ENCODE measurements around the gene CRX.
"Not testable (repeated sequence)": the region's sequence is repeated elsewhere in the genome, so short reads cannot be mapped to it uniquely, and the experiment has no call there.

Gene CRX

GRCh38 chr19:47821460-47822020 lies at the start of gene CRX:
Gene CRX (plus strand): TSS chr19:47821937. CDS start chr19:47834444, 12,507 bp downstream.
- no peak for DNase-seq (ENCODE audit: extremely low read depth in 1 of 2, low read depth in 1 of 2)

- no peak for DNase-seq (ENCODE audit: extremely low read depth in 1 of 2, low read depth in 1 of 2)
These were observed 45.2 kb upstream of the CRX start for GRCh38 chr19:47776568-47776967.

GRCh38 chr19:47777245-47778048 lies 44.3 kb upstream of the CRX start:
- not testable (repeated sequence) for DNase-seq (ENCODE audit: extremely low read depth in 1 of 2, low read depth in 1 of 2)

- peak; percentile 40 to 60 for DNase-seq (ENCODE audit: extremely low read depth in 1 of 2, low read depth in 1 of 2)
These were observed 43.4 kb upstream of the CRX start, which contains the start of gene SELENOW for GRCh38 chr19:47778049-47778953. Gene SELENOW (plus strand): TSS chr19:47778703. CDS start chr19:47778786, 83 bp downstream.

GRCh38 chr19:47778954-47779351 lies 42.8 kb upstream of the CRX start:
- no peak for DNase-seq (ENCODE audit: extremely low read depth in 1 of 2, low read depth in 1 of 2)

- DNase-seq (ENCODE audit: extremely low read depth in 1 of 2, low read depth in 1 of 2), result no peak
These were observed 42.1 kb upstream of the CRX start for GRCh38 chr19:47779524-47780214.

GRCh38 chr19:47780215-47780551 lies 41.6 kb upstream of the CRX start:
- DNase-seq (ENCODE audit: extremely low read depth in 1 of 2, low read depth in 1 of 2), result no peak

- no peak for DNase-seq (ENCODE audit: extremely low read depth in 1 of 2, low read depth in 1 of 2)
These were observed 40.0 kb upstream of the CRX start for GRCh38 chr19:47781590-47782262.

- no peak for DNase-seq (ENCODE audit: extremely low read depth in 1 of 2, low read depth in 1 of 2)
These were observed 35.2 kb upstream of the CRX start for GRCh38 chr19:47786566-47786965.

GRCh38 chr19:47787307-47787706 lies 34.4 kb upstream of the CRX start:
- not testable (repeated sequence) for DNase-seq (ENCODE audit: extremely low read depth in 1 of 2, low read depth in 1 of 2)

GRCh38 chr19:47789811-47790210 lies 31.9 kb upstream of the CRX start:
- not testable (repeated sequence) for DNase-seq (ENCODE audit: extremely low read depth in 1 of 2, low read depth in 1 of 2)

GRCh38 chr19:47790398-47790814 lies 31.3 kb upstream of the CRX start:
- DNase-seq (ENCODE audit: extremely low read depth in 1 of 2, low read depth in 1 of 2), result peak; percentile 62 to 81

GRCh38 chr19:47792616-47793015 lies 29.1 kb upstream of the CRX start:
- DNase-seq (ENCODE audit: extremely low read depth in 1 of 2, low read depth in 1 of 2), result no peak

GRCh38 chr19:47794526-47794925 lies 27.2 kb upstream of the CRX start:
- no peak for DNase-seq (ENCODE audit: extremely low read depth in 1 of 2, low read depth in 1 of 2)

GRCh38 chr19:47796785-47797184 lies 25.0 kb upstream of the CRX start:
- no peak for DNase-seq (ENCODE audit: extremely low read depth in 1 of 2, low read depth in 1 of 2)

GRCh38 chr19:47797996-47798903 lies 23.5 kb upstream of the CRX start:
- no peak for DNase-seq (ENCODE audit: extremely low read depth in 1 of 2, low read depth in 1 of 2)

- no peak for DNase-seq (ENCODE audit: extremely low read depth in 1 of 2, low read depth in 1 of 2)
These were observed 22.9 kb upstream of the CRX start for GRCh38 chr19:47798904-47799266.

- no peak for DNase-seq (ENCODE audit: extremely low read depth in 1 of 2, low read depth in 1 of 2)
These were observed 20.5 kb upstream of the CRX start for GRCh38 chr19:47801270-47801669.

GRCh38 chr19:47802521-47803043 lies 19.2 kb upstream of the CRX start:
- DNase-seq (ENCODE audit: extremely low read depth in 1 of 2, low read depth in 1 of 2), result no peak

Measured in activated CD8-positive, alpha-beta memory T cell treated with anti-CD3 and anti-CD28 coated beads for 1 hour (primary cell).